Endothelial cell of umbilical vein (primary cell): ENCODE measurements around the gene ZG16B. TPM values are rescaled to one million over a fixed set of nuclear protein-coding genes. Genes with fewer than 3 reads are reported as not detected.

ENCODE experiments used
- BruUV-seq: library from RNA; stranded (reverse); fragments of 400-500 nt; replicated peaks from 2 replicates; lab custom pipeline; 2021; lab: Mats Ljungman, UMichigan
- CTCF ChIA-PET: fragments of 300-600, 350-600 bp; sonication (Branson Sonifier 250); formaldehyde crosslinking; loops from one replicate; lab custom pipeline; 2021; ENCODE audit warnings: antibody characterized with exemption, inconsistent platforms; lab: Charles Lee
- POLR2A ChIA-PET: fragments of 300-600, 350-600 bp; sonication (Branson Sonifier 250); formaldehyde crosslinking; loops from one replicate; lab custom pipeline; 2021; ENCODE audit warnings: antibody characterized with exemption, inconsistent platforms; lab: Charles Lee
- DNase-seq: peaks from one replicate; pipeline ENCODE4 v3.0.0-alpha.2; 2011; ENCODE audit warnings: low read depth, low spot score
- FAIRE-seq: peaks from 2 replicates; lab custom pipeline; 2011; peaks lifted over from hg19 to GRCh38; lab: Jason Lieb, UNC
- H2AFZ ChIP-seq: 2 replicates; pipeline ENCODE4 v1.6.0; 2012; ENCODE audit warnings: low read depth, low read length, control low read depth, inconsistent platforms
- H3K27ac ChIP-seq: 2 replicates; pipeline ENCODE4 v1.5.1; 2011; ENCODE audit warnings: low read depth, mild to moderate bottlenecking, control low read depth, low read length, moderate library complexity; ENCODE audit not compliant: insufficient read depth
- H3K27me3 ChIP-seq, 2 experiments: 2 replicates each; pipeline versions ENCODE4 v1.6.0 to v1.6.1; 2011; ENCODE audit warnings: low read length in 2 of 2, mixed read lengths in 1 of 2; ENCODE audit not compliant: control insufficient read depth in 2 of 2, insufficient read depth in 2 of 2
- H3K36me3 ChIP-seq, 2 experiments: 2 replicates in 1 of 2; 3 replicates in 1 of 2; pipeline ENCODE4 v1.5.1; 2011; ENCODE audit warnings: low read length in 2 of 2, mild to moderate bottlenecking in 1 of 2, moderate library complexity in 1 of 2; ENCODE audit not compliant: control insufficient read depth in 2 of 2, insufficient read depth in 2 of 2; ENCODE audit errors: extremely low read depth in 1 of 2
- H3K4me1 ChIP-seq: 3 replicates; pipeline ENCODE4 v1.5.1; 2011; ENCODE audit warnings: mild to moderate bottlenecking, low read length; ENCODE audit not compliant: control insufficient read depth, insufficient read depth; ENCODE audit errors: extremely low read depth
- H3K4me2 ChIP-seq: 2 replicates; pipeline ENCODE4 v1.6.1; 2011; ENCODE audit warnings: low read length, control low read depth, mixed read lengths; ENCODE audit not compliant: insufficient read depth
- H3K4me3 ChIP-seq, 3 experiments: fragments of 200-600 bp in 1 of 3; sonication (generic), shearing (Covaris generic) in 1 of 3; replicated peaks in 1 of 3; 2 replicates each; pipeline ENCODE4 v1.5.1; 2011 to 2016; ENCODE audit warnings: control low read depth in 3 of 3, low read length in 3 of 3, mild to moderate bottlenecking in 2 of 3, inconsistent platforms in 1 of 3, low read depth in 1 of 3, moderate library complexity in 1 of 3; ENCODE audit not compliant: insufficient read depth in 1 of 3
- H3K79me2 ChIP-seq: 2 replicates; pipeline ENCODE4 v1.6.0; 2012; ENCODE audit warnings: low read length, inconsistent platforms; ENCODE audit not compliant: control insufficient read depth, insufficient read depth
- H3K9ac ChIP-seq: replicated peaks from 2 replicates; pipeline ENCODE3; 2011; ENCODE audit warnings: low read length, control low read depth; ENCODE audit not compliant: insufficient read depth; ENCODE audit errors: extremely low read depth
- H3K9me1 ChIP-seq: replicated peaks from 3 replicates; pipeline ENCODE4 v1.6.0; 2011; ENCODE audit warnings: mild to moderate bottlenecking, low read length; ENCODE audit not compliant: control insufficient read depth, insufficient read depth; ENCODE audit errors: extremely low read depth
- H3K9me3 ChIP-seq: replicated peaks from 2 replicates; pipeline ENCODE4 v1.5.1; 2012; ENCODE audit warnings: low read length, inconsistent platforms; ENCODE audit not compliant: control insufficient read depth, insufficient read depth
- H4K20me1 ChIP-seq: replicated peaks from 2 replicates; pipeline ENCODE3; 2011; ENCODE audit warnings: mild to moderate bottlenecking, low read length; ENCODE audit not compliant: control insufficient read depth, insufficient read depth; ENCODE audit errors: extremely low read depth
- EZH2 ChIP-seq: IDR thresholded peaks from 2 replicates; pipeline ENCODE4 v1.6.1; 2012; ENCODE audit warnings: borderline replicate concordance, low read depth, mild to moderate bottlenecking, moderate library complexity, low read length, inconsistent platforms; ENCODE audit not compliant: severe bottlenecking
- GATA2 ChIP-seq: IDR thresholded peaks from 2 replicates; pipeline ENCODE4 v1.7.0; 2011; ENCODE audit warnings: low read depth, mild to moderate bottlenecking, moderate library complexity, mixed read lengths, low read length; ENCODE audit not compliant: insufficient read length, insufficient read depth
- MYC ChIP-seq: IDR thresholded peaks from one replicate; pipeline ENCODE4 v1.6.1; 2011; ENCODE audit warnings: mild to moderate bottlenecking, low read depth, low read length
- POLR2AphosphoS5 ChIP-seq: IDR thresholded peaks from 2 replicates; pipeline ENCODE4 v1.6.1; 2012; ENCODE audit warnings: low read depth, mild to moderate bottlenecking, control low read depth, low read length, moderate library complexity; ENCODE audit not compliant: insufficient read depth
- dilution Hi-C: fragments of 300-500 bp; cut with MboI; formaldehyde crosslinking; loops from one replicate; pipeline ENCODE4 v1.15.0; 2019; ENCODE audit warnings: low sequenced_read_pairs; ENCODE audit not compliant: extremely low pct_ligation_motif_present
- intact Hi-C: fragments of 100-400 bp; cut with micrococcal nuclease; formaldehyde crosslinking; loops from one replicate; pipeline ENCODE4 v1.10.0; 2022
- polyA plus RNA-seq, 4 experiments: library from polyadenylated mRNA; depleted of rRNA in 3 of 4; stranded (reverse) in 3 of 4; unstranded in 1 of 4; fragments of >200 nt; gene quantifications; 2 replicates each; pipeline versions ENCODE4 v1.2.1 to v1.2.3, GENCODE V29; 2011 to 2012; ENCODE audit warnings: missing spikeins in 1 of 4
- total RNA-seq: library from RNA; stranded (reverse); gene quantifications from 2 replicates; pipeline ENCODE4 v1.2.3, GENCODE V29; 2021
- TF ChIP-seq, protein P1 (sequence below), 2 donors: IDR thresholded peaks; 1 replicate in 1 of 2; 2 replicates in 1 of 2; pipeline ENCODE4 v1.5.1; 2011; ENCODE audit warnings: low read length in 2 of 2, mild to moderate bottlenecking in 2 of 2, moderate library complexity in 2 of 2, control low read depth in 1 of 2, inconsistent platforms in 1 of 2, low read depth in 1 of 2; ENCODE audit not compliant: insufficient read depth in 1 of 2; ENCODE audit errors: extremely low read depth in 1 of 2

Gene ZG16B
- total and polyA plus RNA-seq, 2 donors (not counting 3 experiments of a cell fraction or from before 2014, with no cell fraction given) = 0.22 TPM; not detected in 1

DNA sequence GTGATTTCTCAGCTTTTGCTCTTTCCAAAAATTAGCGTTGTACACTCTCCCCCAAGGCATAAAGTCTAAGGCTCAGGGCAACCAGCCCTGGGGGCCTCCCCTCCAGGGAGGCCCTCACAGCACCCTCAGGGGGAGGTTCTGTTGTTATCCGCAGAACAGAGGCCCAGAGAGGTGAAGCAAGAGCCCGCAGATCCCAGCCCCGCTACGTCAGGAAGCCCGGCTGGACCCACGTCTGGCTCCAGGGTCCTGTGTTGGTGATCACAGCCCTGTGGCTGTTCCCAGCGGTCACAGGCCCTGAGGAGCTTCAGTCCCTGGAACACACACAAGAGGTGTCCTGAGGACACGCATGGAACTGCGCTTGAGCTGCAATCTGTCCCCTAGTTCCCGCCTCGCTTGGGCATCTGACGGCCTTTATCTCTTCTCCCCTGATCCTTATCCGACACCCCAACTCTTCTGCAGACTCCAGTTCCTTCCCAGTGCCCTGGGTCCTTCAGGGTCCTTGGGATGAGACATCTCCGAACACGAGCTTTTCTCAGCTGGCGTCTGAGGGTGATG is 1.1 kb upstream of the ZG16B start:
- H4K20me1 ChIP-seq = no peaks in the 10 kb centered on the region
- dilution Hi-C loops (no loop called here), intact Hi-C loops (no loop called here)
- H3K4me3 ChIP-seq = no peak overlapping the region
- no peaks in the 10 kb centered on the region for H3K27me3 ChIP-seq
- no peak overlapping the region for H3K4me2 ChIP-seq
- DNase-seq (no peak), FAIRE-seq (no peak)
- H2AFZ ChIP-seq = no peak overlapping the region
- H3K4me1 ChIP-seq = peaks cover 2% of the 10 kb centered on the region
- TF ChIP-seq POLR2AphosphoS5 = no peak
- TF ChIP-seq MYC = no peak
- TF ChIP-seq, protein P1, sequence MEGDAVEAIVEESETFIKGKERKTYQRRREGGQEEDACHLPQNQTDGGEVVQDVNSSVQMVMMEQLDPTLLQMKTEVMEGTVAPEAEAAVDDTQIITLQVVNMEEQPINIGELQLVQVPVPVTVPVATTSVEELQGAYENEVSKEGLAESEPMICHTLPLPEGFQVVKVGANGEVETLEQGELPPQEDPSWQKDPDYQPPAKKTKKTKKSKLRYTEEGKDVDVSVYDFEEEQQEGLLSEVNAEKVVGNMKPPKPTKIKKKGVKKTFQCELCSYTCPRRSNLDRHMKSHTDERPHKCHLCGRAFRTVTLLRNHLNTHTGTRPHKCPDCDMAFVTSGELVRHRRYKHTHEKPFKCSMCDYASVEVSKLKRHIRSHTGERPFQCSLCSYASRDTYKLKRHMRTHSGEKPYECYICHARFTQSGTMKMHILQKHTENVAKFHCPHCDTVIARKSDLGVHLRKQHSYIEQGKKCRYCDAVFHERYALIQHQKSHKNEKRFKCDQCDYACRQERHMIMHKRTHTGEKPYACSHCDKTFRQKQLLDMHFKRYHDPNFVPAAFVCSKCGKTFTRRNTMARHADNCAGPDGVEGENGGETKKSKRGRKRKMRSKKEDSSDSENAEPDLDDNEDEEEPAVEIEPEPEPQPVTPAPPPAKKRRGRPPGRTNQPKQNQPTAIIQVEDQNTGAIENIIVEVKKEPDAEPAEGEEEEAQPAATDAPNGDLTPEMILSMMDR (IDR thresholded peaks at IDR 0.05; ENCODE audit: extremely low read depth in 1 of 2, insufficient read depth in 1 of 2, low read depth in 1 of 2, low read length in 2 of 2) = no peak
- no peak for TF ChIP-seq GATA2
- no peak for TF ChIP-seq EZH2
- no peak overlapping the region for H3K9ac ChIP-seq
- H3K79me2 ChIP-seq = no peaks in the 10 kb centered on the region
- H3K36me3 ChIP-seq = no peaks in the 10 kb centered on the region
- no peak overlapping the region for H3K27ac ChIP-seq
- POLR2A ChIA-PET = no interaction called here
- no peaks in the 10 kb centered on the region for H3K9me1 ChIP-seq
- CTCF ChIA-PET = interaction anchor here (0.9 to 1.3 kb wide), 2 partner anchors 10 to 39 kb away, joined by 3 to 8 read pairs; no protein-coding TSS in a partner anchor
- no peaks in the 10 kb centered on the region for H3K9me3 ChIP-seq
- BruUV-seq = no TSS peak
